GM18909 (cell line): ENCODE results near the gene PYHIN1.
"Not testable (repeated sequence)": the region's sequence is repeated elsewhere in the genome, so short reads cannot be mapped to it uniquely, and the experiment has no call there.

Experiments
- ATAC-seq: cut with Tn5 transposase; IDR thresholded peaks from one replicate; pipeline ENCODE4 v1.9.1; 2021; ENCODE audit warnings: mild to moderate bottlenecking; ENCODE audit not compliant: unreplicated experiment, poor library complexity

PYHIN1 gene

DNA sequence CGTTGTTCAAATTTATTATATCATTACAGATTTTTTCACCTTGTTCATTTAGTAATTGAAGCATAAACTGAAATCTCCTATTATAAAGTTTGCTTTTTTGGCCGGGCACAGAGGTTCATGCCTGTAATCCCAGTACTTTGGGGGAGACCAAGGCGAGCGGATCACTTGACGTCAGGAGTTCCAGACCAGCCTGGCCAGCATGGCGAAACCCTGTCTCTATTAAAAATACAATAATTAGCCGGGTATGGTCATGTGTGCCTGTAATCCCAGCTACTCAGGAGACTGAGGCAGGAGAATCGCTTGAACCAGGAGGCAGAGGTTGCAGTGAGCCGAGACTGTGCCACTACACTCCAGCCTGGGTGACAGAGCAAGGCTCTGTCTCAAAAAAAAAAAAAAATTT is 79.6 kb downstream of the PYHIN1 start:
- not testable (repeated sequence) for ATAC-seq

DNA sequence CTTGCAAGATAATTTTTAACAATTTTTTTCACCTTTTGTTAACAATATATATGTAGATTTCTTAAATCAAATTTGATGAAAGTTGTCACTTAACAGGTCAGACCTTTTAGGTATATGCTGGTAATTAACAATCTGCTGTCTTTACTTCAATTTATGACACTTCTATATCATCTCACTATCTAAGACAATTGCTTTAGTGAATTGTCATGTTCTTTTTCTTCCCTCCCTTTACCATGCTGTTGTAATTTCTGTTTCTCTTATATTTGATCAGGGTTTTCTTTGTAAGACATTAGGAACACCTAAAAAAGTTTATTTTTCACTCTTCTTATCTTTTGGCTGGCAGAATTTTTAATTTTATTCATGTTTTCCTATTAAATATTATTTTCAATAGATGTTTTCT is 80.4 kb downstream of the PYHIN1 start:
- no peak for ATAC-seq

DNA sequence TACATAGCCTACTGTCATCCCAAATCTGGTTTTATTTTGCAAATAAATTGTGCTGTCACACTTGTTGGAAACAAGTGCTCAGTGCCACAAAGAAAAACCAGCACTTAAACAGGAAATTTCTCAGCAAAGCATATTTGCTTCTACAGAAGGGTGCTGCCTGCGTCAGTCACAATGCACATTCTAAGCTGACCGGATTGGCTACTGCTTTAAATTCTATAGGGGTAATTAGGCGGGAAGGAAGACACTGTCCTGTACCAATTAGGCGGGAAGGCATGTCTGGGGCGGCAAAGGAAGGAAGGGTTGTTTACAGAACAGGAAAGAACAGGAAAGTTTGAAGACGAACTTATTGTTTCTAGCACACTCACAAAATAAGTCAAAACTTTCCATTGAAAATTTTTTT is 81.1 kb downstream of the PYHIN1 start:
- ATAC-seq = peak; percentile 46

DNA sequence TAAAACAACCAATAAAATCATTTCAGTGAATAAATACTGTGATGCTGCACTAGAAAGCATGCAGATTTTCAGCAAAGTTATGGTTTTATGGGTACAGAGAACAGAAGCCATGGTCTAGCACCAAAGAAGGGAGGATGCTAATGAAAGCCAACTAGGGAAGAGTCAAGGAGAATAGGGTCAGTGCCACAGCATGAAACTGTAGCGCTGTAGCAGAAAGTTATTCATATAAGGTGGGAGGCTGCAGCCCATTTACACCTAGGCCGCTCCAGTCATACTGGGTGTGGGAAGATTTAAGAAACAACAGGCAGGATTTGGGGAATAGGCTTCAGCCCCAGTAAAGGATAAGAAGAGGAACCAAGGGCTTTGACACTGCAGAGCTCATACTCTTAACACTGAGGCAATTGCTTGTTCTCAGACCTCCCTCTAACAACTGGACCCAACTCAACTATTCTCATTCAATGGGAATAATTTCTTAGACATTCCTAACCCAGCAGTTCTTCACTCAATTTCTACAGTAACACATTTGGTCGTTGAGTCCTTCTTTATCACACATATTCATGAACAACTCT is 82.7 kb downstream of the PYHIN1 start:
- ATAC-seq = no peak

DNA sequence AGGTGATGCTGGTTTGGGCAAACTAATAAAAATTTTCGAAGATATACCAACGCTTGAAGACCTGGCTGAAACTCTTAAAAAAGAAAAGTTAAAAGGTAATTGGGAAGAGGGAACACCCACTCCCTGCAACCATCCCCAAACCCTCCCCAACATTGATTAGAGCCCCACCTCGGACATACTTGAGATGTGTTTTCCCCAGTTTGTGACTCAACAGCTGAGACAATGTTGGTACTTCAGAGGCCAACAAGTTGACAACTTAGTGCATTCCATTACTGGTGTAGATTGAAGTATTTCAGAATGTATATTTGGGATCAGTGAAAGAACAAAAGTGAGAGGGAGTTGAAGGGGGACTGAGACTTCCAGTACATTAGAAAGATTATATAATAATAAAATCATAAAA is 83.5 kb downstream of the PYHIN1 start:
- no peak for ATAC-seq

DNA sequence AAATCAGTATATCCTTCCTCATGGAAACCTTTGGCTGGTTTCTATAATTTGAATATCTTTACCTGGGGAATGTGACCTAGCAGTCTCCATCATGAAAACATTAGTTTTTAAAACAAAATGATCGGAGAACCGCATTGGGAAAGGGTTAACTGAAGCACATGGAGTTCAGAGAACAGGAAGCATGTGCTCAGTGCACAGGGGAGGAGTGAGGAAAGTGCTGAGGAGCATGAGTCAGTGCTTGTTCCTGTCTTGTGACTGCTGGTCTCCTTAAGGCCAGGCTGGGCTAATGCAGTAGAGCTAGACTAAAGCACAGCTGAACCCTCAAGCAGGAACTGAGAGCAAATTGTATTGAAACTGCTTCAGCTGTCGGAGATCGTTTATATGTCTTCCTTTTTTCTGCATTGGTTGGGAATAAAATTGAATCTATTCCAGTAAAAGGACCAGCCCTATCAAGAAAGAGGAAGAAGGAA is 84.1 kb downstream of the PYHIN1 start:
- ATAC-seq = peak; percentile 94

DNA sequence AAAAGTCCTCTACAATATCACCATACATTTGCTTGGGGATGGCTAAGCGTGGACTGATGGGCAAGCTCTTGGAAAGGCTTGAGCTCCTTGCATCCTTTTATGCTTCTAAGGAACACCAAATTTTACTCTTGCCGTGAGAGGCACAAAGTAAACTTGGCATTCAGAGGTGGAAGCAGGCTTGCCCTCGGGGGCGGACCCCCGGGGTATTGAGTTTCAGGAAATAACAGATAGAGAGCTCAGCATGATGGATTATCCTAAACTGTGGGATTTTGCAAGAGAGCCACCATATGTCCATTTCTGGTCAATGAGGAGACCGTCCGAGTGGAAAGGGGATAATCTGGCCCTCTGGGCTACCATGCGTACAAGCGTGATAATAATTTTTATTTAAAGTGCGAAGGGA is 92.4 kb downstream of the PYHIN1 start:
- ATAC-seq = no peak

DNA sequence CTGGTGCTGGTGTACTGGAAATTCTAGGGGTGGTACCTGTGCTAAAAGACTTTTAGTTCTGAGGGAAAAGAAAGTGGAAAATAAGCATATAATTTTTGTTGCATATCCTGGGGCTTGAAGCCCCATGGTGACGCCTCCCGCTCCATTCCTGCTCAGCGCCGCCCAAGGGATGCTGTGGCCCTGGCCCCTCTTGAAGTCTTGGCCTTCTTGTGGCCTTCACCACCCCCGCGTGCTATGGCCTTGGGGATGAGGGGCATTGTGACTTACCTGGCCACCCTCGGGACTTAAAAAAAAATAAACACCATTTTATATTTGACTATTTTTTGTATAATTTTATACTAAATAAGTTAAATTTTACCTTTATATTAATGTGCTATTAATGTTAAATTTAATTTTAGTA is 93.7 kb downstream of the PYHIN1 start:
- ATAC-seq = no peak
